Mesodermal cell (in vitro differentiated cells): Measurements from ENCODE around the gene FCF1. TPM values are rescaled to one million over a fixed set of nuclear protein-coding genes. Genes with fewer than 3 reads are reported as not detected.

Source experiments
- H3K27ac ChIP-seq: 2 replicates; pipeline ENCODE4 v1.7.0; 2013; ENCODE audit warnings: mild to moderate bottlenecking, low read depth, low read length, moderate library complexity; ENCODE audit not compliant: severe bottlenecking
- H3K36me3 ChIP-seq: 2 replicates; pipeline ENCODE4 v1.7.1; 2013; ENCODE audit warnings: mild to moderate bottlenecking, low read length, moderate library complexity; ENCODE audit not compliant: control insufficient read depth, insufficient read depth
- H3K4me1 ChIP-seq: one replicate; pipeline ENCODE4 v1.7.1; 2013; ENCODE audit warnings: mild to moderate bottlenecking, low read length; ENCODE audit not compliant: insufficient read depth, control insufficient read depth, poor library complexity, severe bottlenecking
- H3K4me3 ChIP-seq: 2 replicates; pipeline ENCODE4 v1.7.0; 2013; ENCODE audit warnings: low read length, control low read depth, mild to moderate bottlenecking; ENCODE audit not compliant: insufficient read depth, poor library complexity, severe bottlenecking; ENCODE audit errors: extremely low read depth
- H3K9me3 ChIP-seq: 2 replicates; pipeline ENCODE4 v1.7.1; 2013; ENCODE audit warnings: mild to moderate bottlenecking, low read length, moderate library complexity; ENCODE audit not compliant: control insufficient read depth
- WGBS, 2 experiments: methylation state at CpG; one replicate each; pipeline ENCODE4 v1.1.5; 2013; ENCODE audit warnings: missing lambda C conversion rate in 2 of 2; ENCODE audit not compliant: insufficient coverage in 2 of 2; 5-methylcytosine and 5-hydroxymethylcytosine counted together
- polyA plus RNA-seq, 2 experiments: library from polyadenylated mRNA; stranded (reverse); fragments of 50-300 nt; gene quantifications; one replicate each; pipeline ENCODE4 v1.2.3, GENCODE V29; 2013

FCF1 gene
- 47.9 TPM for polyA plus RNA-seq (2013, experiment 1 of 2)
- 46.9 TPM for polyA plus RNA-seq (2013, experiment 2 of 2)

GRCh38 chr14:74712499-74713394 lies at the start of gene FCF1, which contains the start of gene AREL1:
FCF1 (plus strand) TSS chr14:74713144; CDS start chr14:74713198, 54 bp downstream.
AREL1 (minus strand) TSS chr14:74713080; CDS start chr14:74685615, 27,465 bp downstream.
- H3K36me3 ChIP-seq: peaks cover 24% of the 10 kb centered on the region
- H3K27ac ChIP-seq: peak within 1 kb of the TSS; percentile 57
- peaks cover 2% of the 10 kb centered on the region for H3K4me1 ChIP-seq
- peak within 1 kb of the TSS; percentile 81 for H3K4me3 ChIP-seq
- 0% methylated on average over 16 to 21 of the region's 31 CpGs for WGBS, 2 experiments
- no peaks in the 10 kb centered on the region for H3K9me3 ChIP-seq

- Histone ChIP-seq H3K4me3 (no peak overlapping the region), H3K27ac (no peak overlapping the region), H3K36me3 (peaks cover 85% of the 10 kb centered on the region), H3K4me1 (peaks cover 4% of the 10 kb centered on the region), H3K9me3 (no peaks in the 10 kb centered on the region)
- 93 to 95% methylated on average over 6 of the region's 7 CpGs for WGBS, 2 experiments
These were observed 49.1 kb upstream of the FCF1 start for GRCh38 chr14:74663884-74664283.

GRCh38 chr14:74664717-74665116 lies 48.2 kb upstream of the FCF1 start:
- Histone ChIP-seq H3K4me1 (peaks cover 4% of the 10 kb centered on the region), H3K36me3 (peaks cover 85% of the 10 kb centered on the region), H3K27ac (no peak overlapping the region), H3K9me3 (no peaks in the 10 kb centered on the region), H3K4me3 (no peak overlapping the region)
- WGBS, 2 experiments: 94 to 100% methylated on average over 2 of the region's 2 CpGs

- no peak overlapping the region for H3K4me3 ChIP-seq
- WGBS, 2 experiments: no CpG with 5 or more reads among the region's 1 CpG
- H3K9me3 ChIP-seq: no peaks in the 10 kb centered on the region
- H3K36me3 ChIP-seq: peaks cover 91% of the 10 kb centered on the region
- H3K27ac ChIP-seq: peak overlapping the region; percentile 13
- peaks cover 12% of the 10 kb centered on the region for H3K4me1 ChIP-seq
These were observed 45.2 kb upstream of the FCF1 start for GRCh38 chr14:74667758-74668157.

GRCh38 chr14:74669256-74669655 lies 43.7 kb upstream of the FCF1 start:
- no peaks in the 10 kb centered on the region for H3K9me3 ChIP-seq
- WGBS, 2 experiments: no CpG with 5 or more reads among the region's 1 CpG
- no peak overlapping the region for H3K4me3 ChIP-seq
- H3K36me3 ChIP-seq: peaks cover 91% of the 10 kb centered on the region
- H3K4me1 ChIP-seq: peaks cover 12% of the 10 kb centered on the region
- H3K27ac ChIP-seq: no peak overlapping the region

GRCh38 chr14:74669846-74670245 lies 43.1 kb upstream of the FCF1 start:
- Histone ChIP-seq H3K4me3 (no peak overlapping the region), H3K9me3 (no peaks in the 10 kb centered on the region), H3K4me1 (peaks cover 12% of the 10 kb centered on the region), H3K27ac (no peak overlapping the region), H3K36me3 (peaks cover 91% of the 10 kb centered on the region)
- 95% methylated on average over 10 of the region's 10 CpGs for WGBS, 2 experiments

- no peaks in the 10 kb centered on the region for H3K9me3 ChIP-seq
- H3K4me3 ChIP-seq: no peak overlapping the region
- H3K4me1 ChIP-seq: peaks cover 12% of the 10 kb centered on the region
- H3K36me3 ChIP-seq: peaks cover 93% of the 10 kb centered on the region
- no peak overlapping the region for H3K27ac ChIP-seq
- WGBS, 2 experiments: 89 to 96% methylated on average over 4 to 5 of the region's 9 CpGs
These were observed 42.1 kb upstream of the FCF1 start for GRCh38 chr14:74670726-74671411.

GRCh38 chr14:74671789-74672188 lies 41.2 kb upstream of the FCF1 start:
- peaks cover 95% of the 10 kb centered on the region for H3K36me3 ChIP-seq

GRCh38 chr14:74673768-74674167 lies 39.2 kb upstream of the FCF1 start:
- H3K4me3 ChIP-seq: no peak overlapping the region
- H3K4me1 ChIP-seq: peaks cover 8% of the 10 kb centered on the region
- no peak overlapping the region for H3K27ac ChIP-seq
- peaks cover 82% of the 10 kb centered on the region for H3K36me3 ChIP-seq
- H3K9me3 ChIP-seq: no peaks in the 10 kb centered on the region
- 100% methylated on average over 3 of the region's 4 CpGs; no CpG with 5 or more reads in 1 of the 2 experiments for WGBS, 2 experiments

More at GRCh38 chr14:74671789-74672188, 41.2 kb upstream of the FCF1 start:
- WGBS, 2 experiments: 96 to 100% methylated on average over 3 to 4 of the region's 4 CpGs
- no peak overlapping the region for H3K27ac ChIP-seq
- no peaks in the 10 kb centered on the region for H3K9me3 ChIP-seq
- peaks cover 12% of the 10 kb centered on the region for H3K4me1 ChIP-seq
- no peak overlapping the region for H3K4me3 ChIP-seq

GRCh38 chr14:74675219-74675618 lies 37.7 kb upstream of the FCF1 start:
- Histone ChIP-seq H3K36me3 (peaks cover 80% of the 10 kb centered on the region), H3K4me1 (peaks cover 8% of the 10 kb centered on the region), H3K9me3 (no peaks in the 10 kb centered on the region), H3K27ac (no peak overlapping the region), H3K4me3 (no peak overlapping the region)
